Tibial nerve (tissue), 4 donors: ENCODE data around the gene PPCDC. TPM values are rescaled to one million over a fixed set of nuclear protein-coding genes. Genes with fewer than 3 reads are reported as not detected.
A peak's percentile ranks its signal among the peaks of the same experiment; 100 is the strongest.

ENCODE experiments used
- DNase-seq, 2 donors: peaks; one replicate each; pipeline ENCODE4 v3.0.0-alpha.2; 2019; ENCODE audit warnings: low spot score in 2 of 2
- H3K27ac ChIP-seq, 4 donors: fragments of 200-600 bp; sonication (generic) in 3 of 4; one replicate each; pipeline ENCODE4 v1.5.1; 2017 to 2019; ENCODE audit warnings: mild to moderate bottlenecking in 1 of 4
- H3K27me3 ChIP-seq, 2 donors: fragments of 200-600 bp; sonication (generic) in 1 of 2; one replicate each; pipeline versions ENCODE4 v1.5.1 to v1.6.0; 2017 to 2019
- H3K36me3 ChIP-seq, 3 donors: fragments of 200-600 bp; sonication (generic); one replicate each; pipeline ENCODE4 v1.5.1; 2018 to 2019
- H3K4me1 ChIP-seq, 4 donors: fragments of 200-600 bp; sonication (generic) in 3 of 4; one replicate each; pipeline ENCODE4 v1.5.1; 2017 to 2019
- H3K4me3 ChIP-seq, 4 donors: fragments of 200-600 bp; sonication (generic) in 3 of 4; one replicate each; pipeline ENCODE4 v1.5.1; 2017 to 2019; ENCODE audit warnings: mild to moderate bottlenecking in 1 of 4, moderate library complexity in 1 of 4
- H3K9me3 ChIP-seq, 4 donors: fragments of 200-600 bp; sonication (generic) in 3 of 4; one replicate each; pipeline ENCODE4 v1.5.1; 2017 to 2019
- CTCF ChIP-seq, 5 experiments: fragments of 200-600 bp in 3 of 5; fragments of 450-650 bp in 2 of 5; sonication (generic) in 3 of 5; IDR thresholded peaks; one replicate each; pipeline ENCODE4 v1.5.1; 2016 to 2019; ENCODE audit warnings: antibody characterized with exemption in 5 of 5, mild to moderate bottlenecking in 3 of 5, moderate library complexity in 2 of 5
- EP300 ChIP-seq, 2 donors: sonication (generic); formaldehyde crosslinking; IDR thresholded peaks; one replicate each; pipeline ENCODE4 v1.6.1; 2017; ENCODE audit warnings: antibody characterized with exemption in 2 of 2, mild to moderate bottlenecking in 1 of 2
- POLR2A ChIP-seq, 2 donors: fragments of 450-650 bp; IDR thresholded peaks; one replicate each; pipeline ENCODE4 v1.6.1; 2017; ENCODE audit warnings: antibody characterized with exemption in 2 of 2, mild to moderate bottlenecking in 2 of 2, moderate library complexity in 2 of 2
- WGBS, 2 donors: methylation state at CpG; one replicate each; pipeline ENCODE4 v1.1.5; 2018; 5-methylcytosine and 5-hydroxymethylcytosine counted together
- total RNA-seq, 4 donors: library from RNA; depleted of rRNA; stranded (reverse); fragments of >200 nt; gene quantifications; one replicate each; pipeline ENCODE4 v1.1.0, GENCODE V29; 2016

The PPCDC gene
- total RNA-seq, 4 donors from 2014 or later: 19.8 to 42.5 (median 36.4) TPM

- Histone ChIP-seq H3K36me3 (peaks cover 0 to 25% (median 0%) of the 10 kb centered on the region in 3 donors), H3K4me3 (no peak overlapping the region), H3K27me3 (no peaks in the 10 kb centered on the region), H3K4me1 (peaks cover 0 to 19% (median 10%) of the 10 kb centered on the region in 4 donors), H3K27ac (no peak overlapping the region), H3K9me3 (no peaks in the 10 kb centered on the region)
- no peak for DNase-seq
- no peak for TF ChIP-seq EP300 (IDR thresholded peaks at IDR 0.05)
- TF ChIP-seq CTCF (IDR thresholded peaks at IDR 0.05): no peak
- no peak for TF ChIP-seq POLR2A (IDR thresholded peaks at IDR 0.05)
- WGBS, 2 donors: 97 to 100% methylated on average over 2 of the region's 2 CpGs
These were observed 608 bp upstream of the PPCDC start for GRCh38 chr15:75022783-75023180.

- 10% methylated on average over 12 of the region's 12 CpGs for WGBS, 2 donors
- H3K4me1 ChIP-seq: peaks cover 0 to 31% (median 15%) of the 10 kb centered on the region in 4 donors
- TF ChIP-seq CTCF (IDR thresholded peaks at IDR 0.05): no peak
- no peak for TF ChIP-seq POLR2A (IDR thresholded peaks at IDR 0.05)
- no peak for TF ChIP-seq EP300 (IDR thresholded peaks at IDR 0.05)
These were observed 664 bp downstream of the PPCDC start for GRCh38 chr15:75023872-75024636.

DNA sequence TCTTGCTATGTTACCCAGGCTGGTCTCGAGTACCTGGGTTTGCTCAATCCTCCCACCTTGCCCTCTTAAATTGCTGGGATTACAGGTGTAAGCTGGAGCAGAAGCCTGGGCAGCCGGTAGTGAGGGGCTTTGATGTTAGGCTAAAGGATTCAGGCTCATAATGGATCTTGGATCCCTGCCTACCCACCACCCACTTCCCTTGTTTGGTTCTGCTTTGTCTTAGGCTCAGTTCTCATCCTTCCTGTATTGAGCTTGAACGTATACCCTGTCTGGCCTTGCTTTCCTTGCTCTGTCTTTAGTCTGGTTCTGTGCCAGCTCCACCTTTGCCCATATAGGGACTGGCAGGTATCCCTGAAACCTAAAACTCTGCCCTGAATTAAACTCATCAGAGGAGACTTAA, 1.7 kb downstream of the PPCDC start:
- H3K27me3 ChIP-seq: no peaks in the 10 kb centered on the region
- no peak for TF ChIP-seq CTCF (IDR thresholded peaks at IDR 0.05)
- no peak for TF ChIP-seq POLR2A (IDR thresholded peaks at IDR 0.05)
- no peak for TF ChIP-seq EP300 (IDR thresholded peaks at IDR 0.05)
- H3K9me3 ChIP-seq: no peaks in the 10 kb centered on the region
- no peak overlapping the region for H3K4me3 ChIP-seq
- DNase-seq: no peak
- 45 to 48% methylated on average over 3 of the region's 3 CpGs for WGBS, 2 donors
- peaks cover 0 to 7% (median 0%) of the 10 kb centered on the region in 3 donors for H3K36me3 ChIP-seq
- peak overlapping the region in 1 of 4 donors; percentile 26 for H3K27ac ChIP-seq
- H3K4me1 ChIP-seq: peaks cover 0 to 41% (median 22%) of the 10 kb centered on the region in 4 donors

More at GRCh38 chr15:75023872-75024636, 664 bp downstream of the PPCDC start:
- Histone ChIP-seq H3K36me3 (peaks cover 0 to 12% (median 0%) of the 10 kb centered on the region in 3 donors), H3K27ac (peak overlapping the region; percentile 71 to 95 (median 91)), H3K9me3 (no peaks in the 10 kb centered on the region), H3K4me3 (peak overlapping the region; percentile 62 to 87 (median 72)), H3K27me3 (no peaks in the 10 kb centered on the region)
- DNase-seq: peak in 1 of 2 donors; percentile 23

- Histone ChIP-seq H3K4me1 (peaks cover 0 to 47% (median 27%) of the 10 kb centered on the region in 4 donors), H3K36me3 (peaks cover 0 to 7% (median 0%) of the 10 kb centered on the region in 3 donors), H3K27ac (peak overlapping the region in 1 of 4 donors; percentile 26), H3K4me3 (no peak overlapping the region), H3K27me3 (no peaks in the 10 kb centered on the region), H3K9me3 (no peaks in the 10 kb centered on the region)
- DNase-seq: no peak
- 92 to 98% methylated on average over 5 of the region's 5 CpGs for WGBS, 2 donors
- TF ChIP-seq POLR2A (IDR thresholded peaks at IDR 0.05) (no peak), EP300 (IDR thresholded peaks at IDR 0.05) (no peak), CTCF (IDR thresholded peaks at IDR 0.05) (no peak)
These were observed 2.3 kb downstream of the PPCDC start for GRCh38 chr15:75025548-75026260.

- WGBS, 2 donors: 74 to 94% methylated on average over 7 of the region's 7 CpGs
These were observed 4.2 kb downstream of the PPCDC start for GRCh38 chr15:75027551-75027950.

More at GRCh38 chr15:75027551-75027950, 4.2 kb downstream of the PPCDC start:
- Histone ChIP-seq H3K9me3 (no peaks in the 10 kb centered on the region), H3K4me3 (no peak overlapping the region), H3K36me3 (peaks cover 0 to 7% (median 0%) of the 10 kb centered on the region in 3 donors), H3K4me1 (peaks cover 0 to 63% (median 34%) of the 10 kb centered on the region in 4 donors), H3K27me3 (no peaks in the 10 kb centered on the region), H3K27ac (peak overlapping the region in 2 of 4 donors; percentile 31 to 73)
- no peak for DNase-seq
- no peak for TF ChIP-seq CTCF (IDR thresholded peaks at IDR 0.05)
- no peak for TF ChIP-seq EP300 (IDR thresholded peaks at IDR 0.05)
- TF ChIP-seq POLR2A (IDR thresholded peaks at IDR 0.05): no peak
